RWPE2 (cell line): ENCODE measurements around the gene LDLRAD4.

Experiments
- ATAC-seq: fragments of 200-7000 bp; cut with Tn5 transposase; 3 replicates; pipeline ENCODE4 v1.9.1; 2021; ENCODE audit warnings: low read depth
- DNase-seq: peaks from one replicate; pipeline ENCODE4 v3.0.0-alpha.2; 2020; ENCODE audit warnings: low spot score
- H3K27ac ChIP-seq: fragments of 450-650 bp; 2 replicates; pipeline ENCODE4 v1.5.1; 2017; ENCODE audit warnings: mild to moderate bottlenecking; ENCODE audit not compliant: poor library complexity, severe bottlenecking
- H3K27me3 ChIP-seq: fragments of 250-450 bp; sonication (Bioruptor Pico); 2 replicates; pipeline ENCODE4 v1.5.1; 2021; ENCODE audit warnings: mild to moderate bottlenecking, moderate library complexity; ENCODE audit not compliant: insufficient read depth, poor library complexity, severe bottlenecking
- H3K36me3 ChIP-seq: fragments of 250-450 bp; sonication (Bioruptor Pico); 2 replicates; pipeline ENCODE4 v1.5.1; 2020; ENCODE audit warnings: low read depth, mild to moderate bottlenecking, moderate library complexity
- H3K4me1 ChIP-seq: fragments of 250-450 bp; sonication (Bioruptor Pico); 2 replicates; pipeline ENCODE4 v1.5.1; 2021; ENCODE audit warnings: mild to moderate bottlenecking, moderate library complexity; ENCODE audit not compliant: insufficient read depth, poor library complexity, severe bottlenecking
- H3K4me3 ChIP-seq: fragments of 250-450 bp; sonication (Bioruptor Pico); 2 replicates; pipeline ENCODE4 v1.5.1; 2021; ENCODE audit warnings: mild to moderate bottlenecking, moderate library complexity; ENCODE audit not compliant: severe bottlenecking
- H3K9me3 ChIP-seq: fragments of 250-450 bp; sonication (Bioruptor Pico); 2 replicates; pipeline ENCODE4 v1.5.1; 2021; ENCODE audit warnings: mild to moderate bottlenecking, moderate library complexity; ENCODE audit not compliant: severe bottlenecking
- TF ChIP-seq, protein P1 (sequence below): fragments of 450-650 bp; IDR thresholded peaks from one replicate; pipeline ENCODE4 v1.5.1; 2017; ENCODE audit warnings: mild to moderate bottlenecking, moderate library complexity; ENCODE audit not compliant: poor library complexity, severe bottlenecking

LDLRAD4 gene

DNA sequence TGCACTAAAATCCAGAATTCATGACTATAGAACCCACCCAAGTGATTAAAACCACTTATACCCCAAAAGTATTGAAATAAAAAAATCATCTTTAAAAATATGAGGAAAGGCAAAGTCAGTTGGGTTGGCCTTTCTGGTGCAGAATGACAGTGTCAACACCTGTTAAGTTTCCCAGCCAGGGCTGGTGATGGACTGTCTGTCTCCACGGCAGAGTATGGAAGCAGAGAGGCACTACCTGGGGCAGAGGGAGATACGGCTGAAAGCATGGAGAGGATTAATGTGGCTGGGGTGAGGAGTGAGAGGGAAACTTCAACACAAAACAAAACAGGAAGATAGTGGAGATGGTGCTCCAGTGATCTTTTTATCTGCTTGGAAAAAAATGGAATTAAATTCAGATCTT, 292.0 kb downstream of the LDLRAD4 start:
- DNase-seq = no peak
- peaks cover 12% of the 10 kb centered on the region for H3K27me3 ChIP-seq
- no peak overlapping the region for H3K27ac ChIP-seq
- no peaks in the 10 kb centered on the region for H3K4me1 ChIP-seq
- no peak for ATAC-seq
- H3K4me3 ChIP-seq = no peak overlapping the region
- TF ChIP-seq, protein P1, sequence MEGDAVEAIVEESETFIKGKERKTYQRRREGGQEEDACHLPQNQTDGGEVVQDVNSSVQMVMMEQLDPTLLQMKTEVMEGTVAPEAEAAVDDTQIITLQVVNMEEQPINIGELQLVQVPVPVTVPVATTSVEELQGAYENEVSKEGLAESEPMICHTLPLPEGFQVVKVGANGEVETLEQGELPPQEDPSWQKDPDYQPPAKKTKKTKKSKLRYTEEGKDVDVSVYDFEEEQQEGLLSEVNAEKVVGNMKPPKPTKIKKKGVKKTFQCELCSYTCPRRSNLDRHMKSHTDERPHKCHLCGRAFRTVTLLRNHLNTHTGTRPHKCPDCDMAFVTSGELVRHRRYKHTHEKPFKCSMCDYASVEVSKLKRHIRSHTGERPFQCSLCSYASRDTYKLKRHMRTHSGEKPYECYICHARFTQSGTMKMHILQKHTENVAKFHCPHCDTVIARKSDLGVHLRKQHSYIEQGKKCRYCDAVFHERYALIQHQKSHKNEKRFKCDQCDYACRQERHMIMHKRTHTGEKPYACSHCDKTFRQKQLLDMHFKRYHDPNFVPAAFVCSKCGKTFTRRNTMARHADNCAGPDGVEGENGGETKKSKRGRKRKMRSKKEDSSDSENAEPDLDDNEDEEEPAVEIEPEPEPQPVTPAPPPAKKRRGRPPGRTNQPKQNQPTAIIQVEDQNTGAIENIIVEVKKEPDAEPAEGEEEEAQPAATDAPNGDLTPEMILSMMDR = no peak
- no peaks in the 10 kb centered on the region for H3K9me3 ChIP-seq
- H3K36me3 ChIP-seq = no peaks in the 10 kb centered on the region

DNA sequence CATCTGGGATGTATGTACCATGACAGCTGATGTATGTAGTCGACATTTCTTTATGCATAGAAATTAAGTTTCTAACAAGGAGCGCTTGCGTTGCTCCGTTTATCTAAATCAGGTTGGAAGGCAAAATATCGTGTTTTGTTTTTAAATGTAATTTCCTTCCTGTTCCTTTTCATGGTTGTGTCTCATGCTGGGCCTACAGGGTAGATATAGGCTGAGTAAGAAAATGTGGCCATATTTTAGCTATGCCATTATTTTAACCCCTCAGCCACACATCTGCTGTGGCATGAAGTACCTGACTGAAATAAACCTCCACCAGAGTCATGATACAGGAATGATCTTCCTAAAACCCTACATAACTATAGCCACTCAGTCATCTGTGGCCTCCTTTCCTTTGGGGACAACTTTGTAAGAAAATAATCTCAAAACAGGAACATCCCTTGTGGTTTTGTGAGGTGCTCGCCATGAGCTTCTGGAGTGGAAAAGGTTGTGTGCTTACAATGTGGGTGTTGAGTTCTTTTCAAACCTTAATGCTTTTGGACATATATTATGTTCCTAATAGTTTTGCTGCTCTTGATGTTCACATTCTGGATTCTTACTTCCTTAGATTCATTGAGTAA, 293.5 kb downstream of the LDLRAD4 start:
- H3K4me3 ChIP-seq = no peak overlapping the region
- no peaks in the 10 kb centered on the region for H3K9me3 ChIP-seq
- ATAC-seq = no peak
- H3K27ac ChIP-seq = no peak overlapping the region
- H3K4me1 ChIP-seq = no peaks in the 10 kb centered on the region
- no peaks in the 10 kb centered on the region for H3K36me3 ChIP-seq
- TF ChIP-seq, protein P1 = no peak
- H3K27me3 ChIP-seq = peaks cover 12% of the 10 kb centered on the region
- DNase-seq = no peak

DNA sequence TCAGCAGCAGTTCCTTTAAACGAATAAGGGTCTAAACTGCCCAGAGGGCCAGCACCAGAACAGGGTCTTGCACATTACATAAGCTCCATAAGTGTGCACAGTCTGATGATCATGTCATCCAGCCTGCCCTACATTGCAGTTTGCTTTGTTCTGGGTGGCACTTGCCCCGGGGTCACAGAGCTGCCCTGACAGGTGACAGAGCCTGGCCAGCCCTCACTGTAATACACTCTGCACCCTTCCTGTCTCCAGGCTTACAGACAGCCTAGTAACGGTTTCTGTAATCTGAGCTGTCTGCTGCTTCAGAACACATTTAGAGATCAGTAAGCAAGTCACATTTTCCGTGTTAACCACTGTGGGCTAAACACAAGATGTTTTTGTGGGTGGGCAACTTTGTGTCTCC, 294.5 kb downstream of the LDLRAD4 start:
- Histone ChIP-seq H3K36me3 (no peaks in the 10 kb centered on the region), H3K9me3 (no peaks in the 10 kb centered on the region), H3K4me3 (no peak overlapping the region), H3K4me1 (no peaks in the 10 kb centered on the region), H3K27me3 (peaks cover 10% of the 10 kb centered on the region), H3K27ac (no peak overlapping the region)
- DNase-seq (no peak), ATAC-seq (no peak)
- TF ChIP-seq, protein P1 = no peak

DNA sequence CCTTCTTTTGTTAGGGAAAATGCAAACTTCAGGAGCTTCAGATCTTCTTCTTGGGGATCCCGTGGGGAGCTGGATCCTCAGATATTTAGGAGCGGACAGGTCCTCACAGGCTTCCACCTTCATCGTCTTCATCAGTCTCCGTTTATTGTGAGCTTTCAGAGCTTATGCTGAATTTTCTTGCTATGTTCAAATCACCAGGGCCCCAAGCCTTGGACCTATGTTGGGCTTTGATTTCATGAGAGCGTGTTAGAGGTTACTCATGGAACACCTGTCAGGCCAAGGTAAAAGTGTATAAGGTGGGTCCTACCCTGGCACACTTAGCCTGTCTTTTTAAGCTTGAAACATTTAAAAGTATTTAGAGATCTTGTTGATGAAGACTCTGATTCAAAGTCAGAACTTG, 294.9 kb downstream of the LDLRAD4 start:
- Histone ChIP-seq H3K4me3 (no peak overlapping the region), H3K27ac (no peak overlapping the region), H3K36me3 (no peaks in the 10 kb centered on the region), H3K9me3 (no peaks in the 10 kb centered on the region), H3K27me3 (peaks cover 9% of the 10 kb centered on the region), H3K4me1 (no peaks in the 10 kb centered on the region)
- DNase-seq (no peak), ATAC-seq (no peak)
- TF ChIP-seq, protein P1 = no peak

DNA sequence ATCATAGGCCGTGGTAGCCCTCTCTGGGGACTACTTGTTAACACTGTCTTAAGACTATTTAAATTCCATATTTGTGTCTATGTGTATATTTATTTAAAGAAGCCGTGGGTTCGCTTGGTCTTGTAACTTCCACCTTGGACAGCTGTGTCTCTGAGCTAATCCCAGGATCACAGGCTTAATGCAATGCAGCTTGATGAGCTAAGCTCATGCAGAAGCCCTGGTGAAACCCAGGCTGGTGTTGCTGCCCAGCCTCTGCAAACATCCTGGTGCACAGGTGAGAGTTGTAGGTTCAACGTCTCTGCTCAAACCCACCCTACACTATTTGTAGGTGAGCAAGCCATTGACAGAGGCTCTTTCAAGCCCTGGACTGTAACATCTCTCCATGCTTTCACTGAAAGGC, 296.0 kb downstream of the LDLRAD4 start:
- no peak for ATAC-seq
- no peak overlapping the region for H3K27ac ChIP-seq
- H3K9me3 ChIP-seq = no peaks in the 10 kb centered on the region
- H3K4me1 ChIP-seq = no peaks in the 10 kb centered on the region
- H3K27me3 ChIP-seq = peaks cover 6% of the 10 kb centered on the region
- TF ChIP-seq, protein P1 = no peak
- H3K4me3 ChIP-seq = no peak overlapping the region
- H3K36me3 ChIP-seq = no peaks in the 10 kb centered on the region
- no peak for DNase-seq
